Stimulated activated CD4-positive, alpha-beta T cell treated with anti-CD3 and anti-CD28 coated beads, Interleukin-2, amount 100 ng/mL, for 48 hours (primary cell): ENCODE data around the gene PPFIBP2.

ENCODE experiments used
- DNase-seq, 2 donors: peaks; one replicate each; pipeline ENCODE4 v3.0.0-alpha.2; 2020

The PPFIBP2 gene

GRCh38 chr11:7528514-7529049 lies 14.8 kb downstream of the PPFIBP2 start:
- no peak for DNase-seq

DNA sequence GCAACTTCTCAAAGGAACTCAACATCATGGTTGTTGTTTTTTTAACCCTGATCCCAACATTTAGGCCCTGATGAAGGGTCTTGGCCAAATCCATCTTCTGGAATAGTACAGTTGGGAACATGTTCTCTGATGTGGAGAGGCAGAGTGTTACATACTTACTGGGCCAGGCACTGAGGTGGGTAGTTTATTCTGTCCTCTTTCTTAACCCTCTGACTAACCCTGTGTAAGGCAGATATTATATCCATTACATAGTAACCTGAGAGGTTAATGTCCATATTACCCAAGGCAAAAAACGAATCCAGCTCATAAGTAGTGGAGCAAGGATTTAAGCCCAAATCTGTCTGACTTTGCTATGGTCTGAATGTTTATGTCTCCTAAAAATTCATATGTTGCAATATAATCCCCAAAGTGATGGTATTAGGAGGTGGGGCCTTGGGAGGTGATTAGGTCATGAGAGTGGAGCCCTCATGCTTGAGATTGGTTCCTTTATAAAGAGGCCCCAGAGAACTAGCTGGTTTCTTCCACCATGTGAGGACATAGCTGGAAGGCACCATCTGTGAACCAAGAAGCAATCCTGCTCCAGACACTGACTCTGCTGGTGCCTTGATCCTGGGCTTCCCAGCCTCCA lies 16.3 kb downstream of the PPFIBP2 start:
- no peak for DNase-seq

- no peak for DNase-seq
Observed at GRCh38 chr11:7531011-7531410, 17.2 kb downstream of the PPFIBP2 start.

GRCh38 chr11:7532405-7533145 lies 18.8 kb downstream of the PPFIBP2 start:
- no peak for DNase-seq

- no peak for DNase-seq
Observed at GRCh38 chr11:7533199-7534041, 19.6 kb downstream of the PPFIBP2 start.

DNA sequence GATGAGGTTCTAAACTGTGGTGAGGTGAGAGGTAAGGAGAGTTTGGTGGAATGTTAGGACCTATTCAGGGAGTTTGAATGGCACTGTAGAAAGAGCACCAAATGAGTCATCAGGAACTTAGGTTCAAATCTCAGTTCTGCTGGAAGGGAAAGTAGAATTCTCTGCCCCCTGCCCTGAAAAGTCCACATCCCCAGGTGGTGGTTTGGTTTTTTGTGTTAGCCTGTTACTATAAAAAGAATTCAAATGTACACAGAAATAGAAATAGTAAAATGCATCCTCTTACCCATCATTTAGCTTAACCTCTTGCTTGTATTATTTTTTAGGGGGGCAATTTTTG lies 20.2 kb downstream of the PPFIBP2 start:
- no peak for DNase-seq

DNA sequence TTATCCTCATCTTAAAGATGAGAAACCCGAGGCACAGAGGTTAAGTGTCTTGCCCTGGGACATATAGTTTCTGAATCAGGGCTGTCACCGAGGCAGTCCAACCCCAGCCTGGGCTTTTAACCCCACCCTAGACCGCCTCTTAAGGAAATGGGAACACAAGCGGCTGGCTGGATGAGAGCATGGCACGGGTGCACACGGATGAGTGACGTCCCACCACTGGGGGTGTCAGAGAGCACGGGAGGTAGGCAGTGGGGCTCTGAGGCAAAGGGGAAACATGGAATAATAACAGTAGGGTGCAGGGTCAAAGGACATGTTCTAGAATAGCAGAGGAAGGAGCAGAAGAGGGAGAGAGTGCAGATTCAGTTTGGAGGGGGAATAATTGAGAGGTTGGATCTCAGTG lies 22.3 kb downstream of the PPFIBP2 start:
- no peak for DNase-seq

DNA sequence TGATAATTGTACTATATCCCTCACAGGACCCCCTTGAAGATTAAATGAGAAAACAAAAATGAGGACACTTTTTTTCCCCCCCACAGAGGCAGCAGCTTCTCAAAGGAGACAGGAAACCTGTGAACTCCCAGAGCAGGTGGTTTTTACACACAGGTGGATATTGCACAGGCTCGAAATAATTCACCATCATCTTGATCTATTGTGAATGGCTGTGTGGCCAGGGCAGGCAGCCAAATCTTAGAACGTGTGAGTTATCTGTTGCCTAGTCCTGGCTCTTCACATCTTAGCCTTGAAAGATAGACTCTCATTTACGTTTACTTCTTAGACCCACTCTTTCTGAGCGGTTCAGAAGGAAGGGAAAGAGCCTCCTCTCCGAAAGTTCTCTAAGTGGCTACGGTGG lies 23.5 kb downstream of the PPFIBP2 start:
- DNase-seq: no peak

- no peak for DNase-seq
Observed at GRCh38 chr11:7538031-7538430, 24.2 kb downstream of the PPFIBP2 start.

GRCh38 chr11:7538466-7539454 lies 25.0 kb downstream of the PPFIBP2 start:
- no peak for DNase-seq

GRCh38 chr11:7540830-7541555 lies 27.2 kb downstream of the PPFIBP2 start:
- DNase-seq: no peak

- no peak for DNase-seq
Observed at GRCh38 chr11:7543302-7543701, 29.5 kb downstream of the PPFIBP2 start.

DNA sequence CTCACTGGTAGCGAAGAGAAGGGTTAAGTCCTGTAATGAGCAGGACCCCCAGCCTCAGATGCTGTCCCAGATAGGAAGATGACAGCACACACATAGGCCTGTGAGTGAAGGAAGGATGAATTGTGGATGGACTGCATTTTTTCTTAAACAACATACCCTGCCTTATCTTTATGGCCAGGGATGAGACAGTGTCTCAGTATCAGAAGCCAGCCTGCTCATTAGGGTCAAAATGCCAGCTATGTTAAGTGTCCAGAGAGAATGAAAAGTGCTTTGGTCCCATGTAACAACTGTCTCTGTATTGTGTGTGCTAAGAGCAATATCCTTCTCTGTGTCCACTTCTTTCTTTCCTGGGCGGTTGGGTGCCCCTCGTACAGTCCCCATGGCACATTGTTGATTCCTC lies 30.2 kb downstream of the PPFIBP2 start:
- no peak for DNase-seq

DNA sequence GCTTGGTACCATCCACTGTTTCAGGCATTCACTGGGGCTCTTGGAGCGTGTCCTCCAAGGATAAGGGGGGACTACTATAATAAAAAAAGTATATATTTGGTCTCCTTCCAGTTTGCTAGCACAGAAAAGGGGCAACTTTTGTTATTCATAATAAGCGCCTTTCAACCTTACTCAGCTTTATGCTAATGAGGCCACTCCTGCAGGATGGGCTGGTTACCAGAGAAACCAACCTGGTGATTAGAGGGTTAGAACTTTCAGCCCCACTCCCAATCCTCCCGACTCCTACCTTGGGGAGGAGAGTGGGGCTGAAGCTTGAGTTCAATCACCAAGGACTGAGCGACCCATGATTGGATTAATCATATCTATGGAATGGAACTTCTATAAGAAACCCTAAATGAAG lies 31.8 kb downstream of the PPFIBP2 start:
- no peak for DNase-seq

GRCh38 chr11:7546324-7546791 lies 32.6 kb downstream of the PPFIBP2 start:
- no peak for DNase-seq

DNA sequence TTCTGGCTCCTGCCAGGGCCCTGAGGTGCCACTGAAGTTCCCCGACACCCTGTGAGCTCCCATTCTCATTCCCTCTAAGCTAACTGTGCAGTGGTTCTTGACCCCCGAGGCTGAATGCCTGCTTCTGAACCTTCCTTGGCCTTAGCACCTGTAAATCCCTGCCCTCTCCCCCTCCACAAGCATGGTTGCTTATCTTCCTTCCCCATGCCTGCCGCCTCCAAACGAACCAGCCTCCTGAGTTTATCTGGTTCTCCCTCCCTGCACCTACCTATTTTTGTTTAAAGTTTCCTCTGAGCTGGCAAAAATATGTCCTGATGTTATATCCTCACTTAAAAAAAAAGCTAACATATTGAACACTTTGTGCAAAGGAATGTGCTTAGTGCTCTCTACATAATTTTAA lies 33.9 kb downstream of the PPFIBP2 start:
- DNase-seq: no peak

GRCh38 chr11:7548659-7549274 lies 35.0 kb downstream of the PPFIBP2 start:
- DNase-seq: peak; percentile 5 to 11

DNA sequence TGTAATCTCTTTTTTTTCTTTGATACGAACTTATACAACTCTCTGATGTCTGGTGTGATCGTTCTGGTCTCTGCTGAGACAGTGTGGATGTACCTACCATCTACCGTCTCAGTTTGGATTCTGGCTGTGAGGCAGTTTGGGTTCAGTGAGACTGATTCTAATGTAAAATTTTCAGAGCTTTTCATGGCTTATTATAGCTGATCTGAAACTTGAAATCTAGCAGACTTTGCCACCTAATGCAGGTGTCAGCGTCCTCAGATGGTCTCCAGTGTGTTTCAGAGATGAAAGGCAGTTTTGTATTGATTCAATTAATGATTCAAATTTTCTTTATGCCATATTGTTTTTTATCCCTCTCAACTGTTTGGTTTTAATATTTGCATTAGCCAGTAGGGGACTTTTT lies 35.9 kb downstream of the PPFIBP2 start:
- DNase-seq: no peak

DNA sequence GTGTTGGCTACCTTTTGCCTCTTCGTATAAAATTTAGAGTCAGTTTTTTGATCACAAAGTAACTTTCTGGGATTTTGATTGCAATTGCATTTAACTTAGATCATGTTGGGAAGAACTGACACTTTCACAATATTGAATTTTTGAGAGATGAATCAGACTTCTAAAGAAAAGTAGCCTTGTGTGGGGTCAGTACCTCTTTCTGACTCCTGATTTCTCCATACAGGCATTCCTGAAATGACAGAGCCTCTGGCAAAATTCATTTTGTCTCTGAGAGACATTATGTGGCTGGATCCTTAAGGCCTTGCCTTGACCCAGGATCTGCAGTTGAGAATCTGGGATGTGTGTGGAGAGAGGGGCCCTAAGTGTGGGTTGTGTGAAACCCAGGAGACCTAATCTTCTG lies 37.8 kb downstream of the PPFIBP2 start:
- no peak for DNase-seq

DNA sequence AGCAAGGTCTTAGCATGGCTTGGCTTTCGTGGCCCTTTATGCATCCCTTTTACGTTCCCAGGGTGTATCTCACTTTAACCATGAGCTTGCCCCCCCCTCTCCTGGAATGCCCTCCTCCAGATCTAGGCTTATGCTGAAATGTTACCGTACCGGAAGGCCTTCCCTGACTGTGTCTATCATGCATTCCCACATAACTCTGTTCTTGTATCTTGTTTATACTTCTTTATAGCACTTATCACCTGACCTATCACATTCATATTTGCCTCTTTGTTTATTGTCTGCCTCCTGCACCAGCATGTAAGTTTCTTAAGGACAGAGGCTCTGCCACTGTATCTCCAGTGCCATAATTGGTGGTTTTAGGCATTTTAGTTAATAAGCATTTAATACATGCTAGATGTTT lies 38.9 kb downstream of the PPFIBP2 start:
- DNase-seq: no peak

- DNase-seq: no peak
Observed at GRCh38 chr11:7555052-7555699, 41.4 kb downstream of the PPFIBP2 start.
